HG02642 (cell line): ENCODE data around the gene GOLM1.
"Not testable (repeated sequence)": the region's sequence is repeated elsewhere in the genome, so short reads cannot be mapped to it uniquely, and the experiment has no call there.

Source experiments
- ATAC-seq: cut with Tn5 transposase; IDR thresholded peaks from one replicate; pipeline ENCODE4 v1.9.1; 2021; ENCODE audit warnings: mild to moderate bottlenecking; ENCODE audit not compliant: unreplicated experiment, poor library complexity

The GOLM1 gene, protein sequence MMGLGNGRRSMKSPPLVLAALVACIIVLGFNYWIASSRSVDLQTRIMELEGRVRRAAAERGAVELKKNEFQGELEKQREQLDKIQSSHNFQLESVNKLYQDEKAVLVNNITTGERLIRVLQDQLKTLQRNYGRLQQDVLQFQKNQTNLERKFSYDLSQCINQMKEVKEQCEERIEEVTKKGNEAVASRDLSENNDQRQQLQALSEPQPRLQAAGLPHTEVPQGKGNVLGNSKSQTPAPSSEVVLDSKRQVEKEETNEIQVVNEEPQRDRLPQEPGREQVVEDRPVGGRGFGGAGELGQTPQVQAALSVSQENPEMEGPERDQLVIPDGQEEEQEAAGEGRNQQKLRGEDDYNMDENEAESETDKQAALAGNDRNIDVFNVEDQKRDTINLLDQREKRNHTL

DNA sequence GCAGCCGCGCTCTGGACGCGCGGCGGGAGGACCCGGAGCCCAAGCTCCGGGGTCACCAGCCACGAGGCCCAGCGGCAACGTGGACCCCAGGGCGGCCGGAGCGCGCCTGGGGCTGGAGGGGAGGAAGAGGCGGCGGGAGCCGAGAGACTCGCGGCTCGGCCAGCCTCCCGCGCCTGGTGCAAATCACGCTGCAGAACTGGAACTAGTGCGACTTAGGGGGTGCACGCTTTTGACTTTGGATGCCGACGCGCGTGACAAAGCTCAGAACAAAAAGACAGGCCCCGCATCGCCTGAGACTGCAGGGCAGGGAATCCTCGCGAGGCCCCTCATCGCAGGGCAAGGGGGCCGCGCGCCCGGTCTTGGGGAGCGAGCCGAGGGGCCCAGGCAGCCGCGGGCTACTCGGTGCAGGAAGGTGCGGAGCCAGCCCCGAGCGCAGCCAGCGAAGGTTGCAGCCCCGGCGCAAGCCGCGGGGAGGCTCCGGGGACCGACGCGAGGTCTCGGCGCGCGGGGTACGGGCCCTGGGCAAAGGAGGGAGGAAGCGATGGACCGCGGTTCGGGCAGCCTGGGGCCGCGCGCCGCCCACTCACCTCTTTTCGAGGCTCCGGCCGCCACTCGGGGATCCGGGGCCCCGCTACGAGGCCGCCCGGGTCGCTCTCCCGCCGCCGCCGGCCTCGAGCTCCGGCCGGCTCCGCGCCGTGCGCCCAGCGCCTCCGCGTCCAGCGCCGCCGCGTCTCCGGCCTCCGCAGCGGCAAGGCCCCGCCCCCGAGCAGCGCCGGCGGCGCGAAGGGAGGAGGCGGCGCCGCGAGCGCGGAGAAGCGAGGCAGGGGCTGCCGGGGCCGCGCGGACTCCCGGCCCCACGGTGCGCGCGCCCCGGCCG, at the start of gene GOLM1:
Gene GOLM1 (minus strand): TSS at position 735 of the 877 bp plus-strand sequence. CDS start 20,238 bp downstream, outside the sequence.
- ATAC-seq, result peak; percentile 78

GRCh38 chr9:86146671-86147070, 47.3 kb upstream of the GOLM1 start:
- ATAC-seq, result not testable (repeated sequence)

- ATAC-seq, result not testable (repeated sequence)
Observed at GRCh38 chr9:86145960-86146359, 46.6 kb upstream of the GOLM1 start.

DNA sequence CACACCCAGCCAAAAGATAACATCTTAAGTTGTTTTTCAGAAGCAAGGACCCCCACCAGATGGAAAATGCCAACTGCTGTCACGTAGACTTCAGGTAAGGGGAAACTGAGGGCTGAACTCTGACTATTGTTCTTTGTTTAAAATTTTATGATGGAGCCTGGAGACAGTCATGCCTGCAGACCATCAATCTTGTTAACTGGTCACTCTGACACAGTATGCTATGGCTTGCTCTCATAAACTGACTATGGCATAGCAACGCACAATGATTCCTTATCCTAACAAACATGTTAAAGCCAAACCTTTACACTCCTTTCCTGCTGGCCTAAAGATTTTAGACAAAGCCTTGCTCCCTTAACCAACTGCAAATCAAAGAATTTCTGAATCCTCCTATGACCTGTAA, 43.6 kb upstream of the GOLM1 start:
- no peak for ATAC-seq

DNA sequence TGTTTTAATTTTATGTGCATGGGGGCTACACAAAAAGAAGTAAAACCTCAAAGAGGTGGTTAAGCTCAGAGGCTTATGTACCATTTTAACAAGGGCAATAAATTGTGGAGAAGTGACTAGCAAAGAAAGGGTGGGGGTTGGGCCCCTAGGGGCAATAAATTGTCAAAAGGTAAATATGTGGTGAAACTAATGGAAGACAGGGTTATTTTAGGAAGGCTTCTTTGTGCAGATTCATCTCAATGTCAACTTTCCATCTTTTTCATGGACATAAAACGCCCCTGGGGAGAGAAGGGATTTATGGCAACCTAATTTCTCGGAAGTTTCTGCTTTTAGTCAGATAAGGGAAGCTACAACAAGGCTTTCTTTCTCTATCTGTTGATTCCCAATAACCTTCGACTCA, 42.5 kb upstream of the GOLM1 start:
- no peak for ATAC-seq

DNA sequence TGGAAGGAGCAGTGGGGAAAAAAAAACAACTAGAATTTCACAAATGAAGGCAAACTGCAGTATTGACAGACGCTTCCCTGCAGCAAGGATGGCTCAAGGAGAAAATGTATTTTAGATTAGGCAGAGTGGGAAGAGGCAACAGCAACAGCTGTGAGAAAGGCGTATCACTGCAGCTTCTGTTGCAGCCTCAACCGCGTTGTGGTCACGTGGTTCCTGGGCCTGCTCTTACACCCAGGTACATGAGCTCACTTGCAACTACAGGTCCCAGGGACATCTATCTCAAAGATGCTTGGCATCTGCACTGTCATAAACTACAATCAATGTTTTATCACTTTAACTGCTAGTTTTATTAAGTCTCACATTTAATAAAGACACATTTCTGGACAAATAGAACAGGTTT, 36.0 kb upstream of the GOLM1 start:
- ATAC-seq, result no peak

DNA sequence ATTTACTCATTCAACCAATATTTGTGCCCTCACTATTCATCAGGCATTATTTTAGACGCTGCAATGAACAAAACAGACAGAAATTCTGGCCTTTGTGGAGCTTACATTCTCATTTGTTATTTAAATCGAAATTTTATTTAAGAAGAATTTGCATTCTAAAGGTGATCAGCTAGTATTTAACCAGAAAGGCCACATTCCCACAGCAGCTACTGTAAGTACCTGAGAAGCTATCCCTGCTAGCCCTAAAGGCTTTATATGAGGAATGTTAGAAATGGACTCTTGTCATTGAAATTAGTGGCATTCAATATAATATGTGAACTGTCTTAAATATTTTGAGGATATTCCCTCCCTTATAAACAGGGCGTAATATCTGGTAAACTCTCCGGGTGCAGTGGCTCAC, 35.0 kb upstream of the GOLM1 start:
- no peak for ATAC-seq

- ATAC-seq, result no peak
Observed at GRCh38 chr9:86128235-86128822, 29.0 kb upstream of the GOLM1 start.

DNA sequence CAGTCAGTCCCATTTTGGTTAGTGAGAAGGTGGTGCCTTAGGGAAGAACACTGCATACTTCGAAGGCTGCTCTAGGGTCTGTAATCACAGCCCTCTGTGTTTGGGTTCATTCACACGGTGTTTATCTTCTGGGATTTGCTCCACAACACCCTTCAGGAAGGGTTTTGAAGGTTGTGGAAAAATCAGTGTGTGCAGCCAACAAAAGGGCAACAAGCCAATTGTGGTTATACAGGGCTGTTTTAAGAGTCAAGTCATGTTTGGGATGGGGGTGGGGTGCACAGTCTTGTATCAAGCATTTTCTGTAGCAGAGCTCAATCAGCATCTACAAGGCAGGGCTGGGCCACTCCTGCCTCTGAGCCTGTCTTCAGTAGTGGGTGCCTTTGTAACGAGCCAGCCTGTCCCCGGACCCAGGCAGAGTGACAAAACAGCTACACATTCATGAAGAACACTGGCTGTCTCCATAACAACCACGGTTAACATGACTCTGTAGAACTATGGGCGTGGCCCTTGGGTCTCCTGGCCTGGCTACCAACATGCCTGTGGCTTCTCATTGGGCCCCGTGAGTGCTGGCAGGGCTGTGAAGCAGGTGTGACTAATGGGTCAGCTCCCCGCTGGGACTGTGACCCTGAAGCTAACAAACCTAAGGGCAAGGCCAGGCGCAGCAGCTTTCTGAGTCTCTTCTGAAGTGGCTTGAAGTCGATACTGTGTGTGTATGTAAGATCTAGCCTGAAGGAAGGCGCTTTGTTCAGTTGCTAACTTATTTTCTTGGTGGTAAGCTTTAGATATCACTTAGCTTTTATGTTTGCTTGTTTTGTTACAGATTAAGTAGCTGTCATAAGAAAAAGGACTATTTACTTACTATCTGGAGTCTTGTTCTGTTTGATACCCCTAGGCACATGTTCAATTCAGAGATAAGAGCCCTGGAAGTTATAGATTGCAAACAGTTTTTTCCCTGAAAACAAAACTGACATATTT, 27.9 kb upstream of the GOLM1 start:
- no peak for ATAC-seq

DNA sequence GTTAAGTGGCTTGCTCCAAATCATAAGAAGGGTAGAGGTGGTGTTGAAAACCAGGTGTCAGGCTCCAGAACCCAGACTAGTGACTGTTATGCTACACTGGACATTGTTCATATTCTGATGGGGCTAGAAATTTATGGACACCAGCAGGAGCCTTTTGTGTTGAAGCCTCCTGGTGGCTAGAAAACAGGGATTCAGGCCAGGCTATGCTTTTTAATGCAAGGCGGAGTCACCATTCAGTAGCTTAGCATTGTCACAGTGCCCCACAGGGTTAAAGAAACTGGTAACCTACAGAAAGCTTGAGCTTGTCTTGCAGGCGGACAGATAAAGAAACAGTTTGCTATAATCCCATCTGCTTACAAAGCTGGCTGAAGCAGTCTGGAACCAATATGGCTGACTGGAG, 23.0 kb upstream of the GOLM1 start:
- ATAC-seq, result no peak

DNA sequence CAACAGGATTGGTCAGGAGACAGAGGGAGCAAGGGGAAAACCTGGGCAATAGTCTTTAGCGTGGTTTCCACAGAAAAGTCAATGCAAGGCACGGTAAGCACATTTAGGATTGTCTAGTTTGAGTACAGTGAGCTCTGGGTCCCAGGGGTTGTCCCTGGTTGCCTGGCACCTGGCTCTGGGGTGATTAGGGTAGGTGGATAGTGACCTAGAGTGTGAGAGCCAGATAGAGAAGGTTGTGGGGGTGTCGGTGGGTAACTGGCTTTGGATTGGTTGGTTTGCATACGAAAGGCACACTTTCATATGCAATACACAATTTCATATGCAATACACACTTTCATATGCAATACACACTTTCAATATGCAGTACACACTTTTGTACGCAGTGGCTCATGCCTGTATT, 20.1 kb upstream of the GOLM1 start:
- ATAC-seq, result no peak

GRCh38 chr9:86116425-86116824, 17.1 kb upstream of the GOLM1 start:
- ATAC-seq, result no peak

DNA sequence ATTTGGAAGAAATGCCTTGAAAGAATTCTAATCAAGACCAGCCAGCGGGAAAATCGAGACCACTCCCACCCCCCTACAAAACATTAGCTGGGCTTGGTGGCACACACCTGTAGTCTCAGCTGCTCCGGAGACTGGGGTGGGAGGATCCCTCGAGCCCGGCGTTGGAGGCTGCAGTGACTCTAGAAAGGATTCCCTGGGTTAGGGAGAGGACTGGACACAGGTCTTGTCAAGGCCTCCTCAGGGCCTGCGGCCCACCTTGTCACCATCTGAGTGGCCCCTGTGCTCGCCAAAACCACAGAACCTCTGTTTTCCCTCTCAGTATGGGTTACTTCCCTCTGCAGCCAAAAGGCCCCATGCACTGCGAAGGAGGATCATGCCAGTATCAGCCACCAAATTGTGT, 16.5 kb upstream of the GOLM1 start:
- no peak for ATAC-seq

GRCh38 chr9:86112057-86112456, 12.7 kb upstream of the GOLM1 start:
- no peak for ATAC-seq

DNA sequence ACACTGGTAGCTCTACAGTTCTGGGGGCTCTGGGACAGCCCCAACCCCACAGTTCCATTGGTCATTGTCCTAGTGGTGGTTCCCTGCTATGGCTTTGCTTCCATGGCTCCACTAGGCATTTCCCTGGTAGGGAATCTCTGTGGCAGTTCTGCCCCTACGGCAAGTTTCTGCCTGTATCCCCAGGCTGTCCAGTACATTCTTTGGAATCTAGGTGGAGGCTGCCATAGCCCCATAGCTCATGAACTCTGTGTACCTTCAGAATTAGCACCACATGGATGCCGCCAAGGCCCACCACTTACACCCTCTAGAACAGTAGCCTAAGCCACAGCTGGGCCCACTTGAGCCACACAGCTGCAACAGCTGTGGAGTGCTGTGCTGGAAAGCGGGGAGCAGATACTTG, 3.3 kb upstream of the GOLM1 start:
- ATAC-seq, result no peak

GRCh38 chr9:86099701-86100364, 475 bp upstream of the GOLM1 start:
- ATAC-seq, result no peak

DNA sequence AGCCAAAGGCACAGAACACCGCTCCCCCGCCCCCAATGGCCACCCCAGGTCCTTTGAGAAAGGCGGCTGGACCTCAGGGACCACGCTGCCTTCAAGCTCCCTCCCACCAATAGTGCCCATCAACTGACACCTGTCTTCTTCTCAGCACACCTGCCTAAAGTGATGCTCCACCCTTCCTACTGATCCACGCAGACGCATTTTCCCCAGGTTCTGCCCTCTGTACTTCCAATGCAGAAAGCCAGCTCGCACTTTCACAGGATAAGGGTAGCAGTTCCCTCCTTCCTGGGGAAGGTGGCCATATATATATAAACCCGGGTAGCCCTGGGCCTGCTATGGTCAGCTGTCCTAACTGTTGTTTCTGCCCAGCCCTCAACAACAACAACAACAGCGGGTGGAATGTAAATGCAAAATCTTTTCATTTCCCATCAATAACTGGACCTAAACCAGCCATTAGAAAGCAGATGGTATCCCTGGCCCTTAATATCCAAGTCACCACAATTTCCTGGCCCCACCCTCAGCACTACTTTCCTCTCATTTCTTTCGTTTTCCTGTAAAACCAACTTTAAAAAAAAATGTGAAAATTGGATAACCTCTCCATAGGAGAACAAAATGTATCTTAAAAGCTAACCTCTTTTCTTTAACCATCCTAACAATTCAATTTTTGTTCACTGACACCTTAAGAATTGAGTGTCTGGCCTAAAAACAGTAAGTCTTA, 1.7 kb downstream of the GOLM1 start:
- ATAC-seq, result no peak

- no peak for ATAC-seq
Observed at GRCh38 chr9:86096386-86096785, 3.0 kb downstream of the GOLM1 start.
